Measurements from ENCODE around the gene SDC1. TPM values are rescaled to one million over a fixed set of nuclear protein-coding genes. Genes with fewer than 3 reads are reported as not detected.

SDC1 gene
- total RNA-seq, 1 donor from 2014 or later: 44.2 TPM

DNA sequence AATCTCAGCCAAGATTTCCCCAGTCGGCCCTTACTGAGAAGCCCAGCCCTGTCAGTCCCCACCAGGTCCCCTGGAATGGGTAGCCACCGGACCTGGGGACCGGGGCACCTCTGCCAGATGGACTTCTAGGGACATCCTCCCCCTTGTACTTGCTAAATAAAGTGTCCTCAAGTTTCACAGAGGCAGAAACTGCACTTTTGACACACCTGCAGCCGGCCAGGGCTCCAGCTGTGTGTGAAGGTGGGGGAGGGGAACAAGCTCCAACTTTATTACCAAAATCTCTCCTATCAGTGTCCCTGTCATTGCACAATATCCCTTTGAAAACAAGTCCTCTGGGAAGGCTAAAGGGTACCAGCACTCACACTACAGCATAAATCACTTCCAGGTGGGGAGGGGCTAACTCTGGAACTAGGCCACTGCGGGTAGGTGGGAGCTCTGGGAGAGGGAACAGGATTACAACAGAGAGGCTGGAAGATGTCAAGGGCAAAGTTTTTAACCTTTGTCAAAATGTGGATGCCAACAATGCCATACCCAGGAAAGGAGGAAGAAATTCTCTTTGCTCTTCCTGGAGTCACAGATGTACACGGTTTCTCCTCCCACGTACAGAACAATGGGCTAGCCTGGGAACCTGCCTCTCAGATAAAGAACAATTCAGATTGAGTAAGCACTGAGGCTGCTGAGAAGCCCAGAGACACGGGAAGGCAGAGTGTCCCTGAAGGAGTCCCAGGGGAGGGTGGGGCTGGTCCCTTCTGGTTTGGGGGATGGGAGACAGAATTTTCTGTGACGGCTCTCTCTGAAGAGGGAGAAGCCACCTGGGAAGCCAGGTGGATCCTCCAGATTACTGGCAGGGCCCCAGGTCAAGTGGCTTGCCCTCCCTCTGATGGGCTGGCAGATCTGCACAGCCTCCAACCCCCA is 11.0 kb downstream of the SDC1 start:
- no peak for DNase-seq

- peak; percentile 69 for DNase-seq
Observed at GRCh38 chr2:20212871-20213503, 11.9 kb downstream of the SDC1 start.

DNA sequence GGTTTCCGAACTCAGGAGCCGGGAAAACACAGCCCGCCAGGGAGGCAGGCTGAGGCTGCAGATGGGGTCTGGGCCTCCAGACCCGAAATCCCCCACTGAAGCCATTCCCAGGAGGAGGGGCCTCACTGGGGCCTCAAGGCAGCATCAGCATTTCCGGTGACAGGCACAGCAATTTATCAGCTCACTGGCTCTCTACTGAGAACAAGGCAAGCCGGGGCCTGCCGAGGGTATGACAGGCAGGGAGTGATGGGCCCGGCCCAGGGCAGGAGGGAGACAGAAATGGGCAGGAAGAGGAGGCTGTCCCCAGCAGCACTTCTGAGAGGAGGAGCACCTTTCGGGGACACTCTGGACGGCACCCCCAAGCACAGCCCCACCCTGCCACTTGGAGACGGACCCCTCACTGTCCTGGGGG is 12.5 kb downstream of the SDC1 start:
- peak; percentile 70 for DNase-seq

GRCh38 chr2:20211860-20212458 is 13.0 kb downstream of the SDC1 start:
- DNase-seq: no peak

- DNase-seq: no peak
Observed at GRCh38 chr2:20211420-20211819, 13.5 kb downstream of the SDC1 start.

- no peak for DNase-seq
Observed at GRCh38 chr2:20210462-20210861, 14.5 kb downstream of the SDC1 start.

DNA sequence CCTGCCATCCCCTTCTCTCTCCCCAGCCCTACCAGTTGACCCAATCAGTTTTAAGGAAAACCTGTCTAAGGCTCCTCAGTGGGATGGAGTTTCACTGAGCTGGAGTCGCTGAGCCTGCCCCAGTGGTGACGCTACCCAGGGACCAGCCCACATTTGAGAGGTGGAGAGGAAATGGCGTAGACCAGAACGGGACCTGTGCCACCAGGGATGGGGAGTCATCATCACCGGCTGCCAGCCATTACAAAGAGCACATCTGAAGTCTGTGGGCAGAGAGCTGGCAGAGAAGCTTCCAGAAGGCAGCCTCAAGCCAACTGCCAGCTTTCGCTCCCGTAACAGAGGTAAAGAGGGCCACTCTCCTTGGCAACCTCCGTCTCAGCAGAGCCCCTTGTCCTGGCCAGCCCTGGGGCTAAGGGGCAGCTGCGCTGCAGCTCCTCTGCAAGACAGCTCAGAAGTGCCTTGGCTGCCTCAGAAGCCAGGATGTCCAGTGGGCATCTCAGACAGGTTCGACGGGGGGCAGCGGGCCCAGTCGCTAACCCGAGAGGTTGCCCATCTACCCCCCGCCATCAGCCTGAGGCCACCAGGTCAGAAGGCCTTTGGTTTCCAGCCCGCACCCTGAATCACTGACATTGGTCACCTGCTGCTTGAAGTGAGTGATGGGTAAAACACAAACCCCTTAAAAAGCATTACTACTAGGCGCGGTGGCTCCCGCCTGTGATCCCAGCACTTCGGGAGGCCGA is 15.4 kb downstream of the SDC1 start:
- no peak for DNase-seq

- no peak for DNase-seq
Observed at GRCh38 chr2:20208476-20208859, 16.5 kb downstream of the SDC1 start.

GRCh38 chr2:20207051-20207450 is 17.9 kb downstream of the SDC1 start:
- DNase-seq: no peak

DNA sequence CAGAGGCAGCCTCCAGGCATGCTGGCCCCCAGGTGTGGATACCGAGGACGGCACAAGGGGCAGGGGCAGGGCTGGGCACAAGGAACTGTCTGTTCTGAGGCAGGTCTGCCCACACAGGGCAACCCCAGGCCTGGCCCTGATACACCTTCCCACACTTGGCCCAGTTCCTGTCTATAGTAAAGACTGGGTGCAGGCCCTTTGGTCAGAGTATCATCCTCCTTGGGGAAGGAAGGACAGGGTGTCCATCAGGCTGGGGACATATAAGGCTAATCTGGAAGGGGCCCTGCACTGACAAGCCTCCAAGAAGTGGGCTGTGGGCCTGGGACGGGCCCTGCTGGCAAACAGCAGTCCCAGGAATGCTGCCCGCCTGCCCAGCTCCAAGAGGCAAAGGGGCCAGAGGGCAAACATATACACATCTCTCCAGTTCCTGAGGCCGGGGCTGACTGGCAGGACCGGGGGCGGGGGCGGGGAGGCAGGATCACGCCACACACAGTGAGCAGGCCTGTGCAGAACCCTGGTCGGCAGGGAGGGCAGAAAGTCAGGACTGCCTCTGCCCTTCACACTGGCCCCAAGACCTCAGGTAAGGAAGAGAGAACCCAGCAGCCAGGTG is 18.9 kb downstream of the SDC1 start:
- no peak for DNase-seq

DNA sequence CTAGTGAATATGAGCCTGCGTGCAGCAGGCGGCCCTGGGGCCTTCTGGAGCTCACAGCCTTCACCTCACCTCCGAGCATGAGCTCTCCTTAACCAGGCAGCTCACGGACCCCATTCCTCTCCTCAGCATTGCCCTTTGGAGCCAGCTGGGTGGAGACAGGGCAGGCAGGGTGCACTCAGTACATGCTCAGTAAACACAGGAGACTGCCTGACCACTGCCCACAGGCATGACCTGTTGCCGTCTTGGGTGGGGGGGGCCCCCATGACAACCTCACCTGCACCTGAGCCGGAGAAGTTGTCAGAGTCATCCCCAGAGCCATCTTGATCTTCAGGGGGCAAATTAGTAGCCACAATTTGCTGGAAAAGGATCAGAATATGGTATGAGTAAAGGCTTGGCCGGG is 19.9 kb downstream of the SDC1 start:
- DNase-seq: no peak

GRCh38 chr2:20203521-20204225 is 21.3 kb downstream of the SDC1 start:
- no peak for DNase-seq

DNA sequence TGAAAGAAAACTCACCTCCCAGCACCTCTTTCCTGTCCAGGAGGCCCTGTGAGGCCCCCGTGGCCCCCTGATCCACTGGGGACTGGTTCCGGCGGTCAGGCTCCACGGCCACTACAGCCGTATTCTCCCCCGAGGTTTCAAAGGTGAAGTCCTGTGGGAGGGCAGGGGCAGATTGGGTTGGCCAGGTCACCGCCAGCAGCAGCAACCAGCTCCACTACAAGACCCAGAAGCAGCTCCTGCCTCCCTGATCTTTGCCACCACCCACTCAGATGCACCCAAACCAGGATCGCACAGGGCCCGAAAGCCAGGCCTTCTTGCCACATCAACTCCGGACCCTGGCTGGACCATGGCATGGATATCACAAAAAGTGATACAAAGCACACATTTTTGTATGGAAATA is 21.9 kb downstream of the SDC1 start:
- DNase-seq: no peak

DNA sequence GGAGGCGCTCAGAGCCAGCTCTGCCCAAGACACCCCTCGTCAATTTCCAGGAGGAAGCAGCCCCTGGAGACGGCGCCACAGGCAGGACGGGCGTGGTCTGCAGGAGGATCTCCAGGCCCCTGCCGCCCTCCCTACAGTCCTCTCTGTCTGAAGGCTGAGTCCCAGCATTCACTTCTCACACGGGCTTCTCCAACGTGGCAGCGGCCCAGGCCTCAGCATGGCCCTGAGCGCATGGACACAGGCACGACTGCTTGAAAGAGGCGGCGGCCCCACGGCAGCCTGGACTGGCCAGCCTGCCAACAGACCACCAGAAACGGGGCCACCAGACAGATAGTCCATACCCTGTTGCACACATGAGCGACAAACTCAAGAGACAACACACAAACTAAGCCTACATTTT is 23.3 kb downstream of the SDC1 start:
- DNase-seq: no peak

- DNase-seq: no peak
Observed at GRCh38 chr2:20200697-20201555, 24.0 kb downstream of the SDC1 start.

DNA sequence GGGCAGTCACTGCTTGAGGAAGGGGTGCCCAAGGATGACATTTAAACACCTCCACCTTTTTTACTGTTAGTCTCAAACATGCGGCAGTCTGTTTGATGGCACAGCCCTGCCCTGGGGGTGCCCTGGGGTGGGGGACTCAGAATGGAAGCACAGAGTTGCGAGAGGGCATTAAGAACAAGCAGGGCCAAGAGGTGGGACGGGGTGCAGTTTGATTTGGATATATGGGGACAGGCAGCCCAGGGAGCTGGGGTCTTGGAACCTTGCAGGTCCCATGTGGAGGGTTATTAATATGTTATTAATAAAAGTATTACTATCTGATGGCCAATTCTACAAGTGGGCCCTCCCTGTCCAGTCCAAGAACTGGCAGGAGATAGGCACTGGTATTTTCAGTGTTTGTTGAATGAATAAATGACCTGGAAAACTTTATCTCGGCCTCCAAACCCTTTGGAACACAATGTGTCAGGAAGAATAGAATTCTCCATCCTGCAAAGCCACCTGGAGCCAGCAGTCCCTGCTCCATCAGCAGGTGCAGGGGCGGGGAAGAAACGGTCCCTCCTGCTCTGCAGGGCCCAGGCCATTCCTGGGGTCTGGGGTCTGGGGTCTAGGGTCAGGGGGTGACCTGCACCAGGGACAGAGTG is 25.2 kb downstream of the SDC1 start:
- DNase-seq: no peak

GRCh38 chr2:20198796-20199632 is 25.9 kb downstream of the SDC1 start:
- DNase-seq: no peak

DNA sequence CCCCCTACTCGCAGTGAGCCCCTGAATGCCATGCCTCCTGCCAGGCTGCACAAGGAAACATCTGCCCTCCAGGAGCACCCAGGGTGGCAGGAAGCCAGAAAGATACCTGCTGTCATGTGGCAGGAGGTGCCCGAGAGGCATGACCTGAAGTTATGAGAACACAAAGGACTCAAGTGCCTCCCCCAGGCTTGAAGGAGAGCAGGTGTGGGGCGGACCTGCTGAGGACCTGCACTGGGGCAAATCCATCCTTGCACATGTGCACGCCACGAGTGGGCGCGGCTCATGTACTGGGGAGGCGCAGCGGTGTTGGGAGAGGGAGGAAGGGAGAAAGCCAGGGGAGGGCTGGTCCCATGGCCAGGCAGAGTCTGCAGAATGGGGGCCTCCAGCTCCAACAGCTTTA is 26.9 kb downstream of the SDC1 start:
- DNase-seq: no peak

- no peak for DNase-seq
Observed at GRCh38 chr2:20197192-20197591, 27.7 kb downstream of the SDC1 start.

Measured in tongue (tissue), 2 donors.